ENCODE measurements around the gene FUT8.

Gene FUT8

DNA sequence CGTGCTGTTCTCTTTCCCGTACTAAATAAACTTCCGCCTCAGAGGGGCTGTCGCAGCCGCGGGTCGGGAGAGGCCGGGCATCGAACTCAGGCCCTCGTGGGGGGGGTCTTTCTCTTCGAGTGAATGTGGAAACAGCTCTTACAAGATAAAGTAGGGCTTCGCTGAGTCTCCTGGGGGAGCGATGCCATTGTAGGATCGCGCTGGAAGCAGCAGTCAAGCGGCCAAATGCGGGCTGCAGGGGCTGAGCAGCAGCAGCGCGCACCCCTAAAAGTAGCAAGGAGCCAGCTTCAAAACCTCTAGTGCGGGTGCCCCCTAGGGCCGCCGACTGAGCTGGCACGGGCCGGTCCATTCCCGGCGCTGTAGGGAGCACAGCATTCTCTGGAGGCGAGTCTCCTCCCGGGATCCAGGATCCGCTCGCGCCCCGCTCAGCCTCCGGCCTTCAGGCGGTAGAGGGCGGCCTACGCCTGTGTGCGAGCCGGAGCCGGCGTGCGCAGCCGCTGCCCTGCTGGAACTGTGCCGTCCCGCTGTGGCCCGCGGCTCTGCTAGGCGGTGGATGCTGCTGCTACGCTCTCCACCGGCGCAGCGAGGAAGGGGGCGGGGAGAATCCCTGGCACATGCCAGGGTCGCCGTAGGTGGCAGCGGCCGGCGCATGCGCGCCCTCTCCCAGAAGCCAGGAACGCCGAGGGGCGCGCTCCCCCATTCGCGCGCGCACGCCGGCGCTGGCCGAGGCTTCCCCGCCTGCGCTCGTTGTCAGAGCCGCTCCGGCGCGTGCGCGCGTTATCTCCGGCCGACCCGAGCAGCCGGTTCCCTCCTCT lies at the start of gene FUT8:
Gene FUT8 (plus strand): TSS at position 699 of the 815 bp plus-strand sequence. CDS start 148,834 bp downstream, outside the sequence.
- peak; percentile 91 for DNase-seq

GRCh38 chr14:65366802-65367565 lies 45.5 kb upstream of the FUT8 start:
- DNase-seq, result no peak

GRCh38 chr14:65369560-65369959 lies 43.0 kb upstream of the FUT8 start:
- no peak for DNase-seq

DNA sequence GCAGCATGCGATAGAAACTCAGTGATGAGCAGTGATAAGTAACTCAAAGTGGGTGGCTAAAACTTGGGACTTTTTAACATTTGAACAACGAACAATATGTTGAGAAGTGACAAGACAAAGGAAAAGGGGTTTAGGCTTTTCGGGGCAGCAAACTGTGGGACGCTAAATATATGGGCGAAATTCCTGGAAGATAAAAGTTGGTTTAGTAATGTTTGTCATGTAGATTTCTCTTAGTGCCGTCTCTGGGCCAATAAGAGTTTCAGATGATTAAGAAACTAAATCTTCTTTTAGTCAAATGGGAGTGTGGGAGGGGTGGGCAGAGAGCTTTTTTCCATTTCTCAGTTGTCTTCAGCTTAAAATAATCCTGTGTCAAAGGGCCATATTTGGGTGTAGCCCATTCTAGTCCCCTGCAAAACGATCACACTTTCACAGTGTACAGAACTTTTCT lies 41.7 kb upstream of the FUT8 start:
- no peak for DNase-seq

DNA sequence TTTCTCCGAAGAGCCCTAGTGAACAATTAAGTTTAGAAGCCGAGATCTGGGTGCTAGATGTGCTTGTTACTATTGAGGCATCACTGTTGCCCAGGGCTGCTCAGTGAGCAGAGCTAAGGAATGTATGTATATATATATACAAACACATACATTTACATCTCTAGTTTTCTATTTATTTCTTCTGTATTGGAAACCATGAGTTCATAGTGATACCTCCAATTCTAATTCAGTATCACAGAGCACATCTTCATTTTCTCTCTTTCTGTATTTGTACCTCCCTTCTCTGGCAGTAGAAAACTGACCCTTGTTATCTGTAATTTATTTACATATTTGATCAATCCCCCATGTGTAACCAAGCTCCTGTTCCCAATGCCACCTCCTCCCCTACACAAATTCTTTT lies 40.7 kb upstream of the FUT8 start:
- no peak for DNase-seq

DNA sequence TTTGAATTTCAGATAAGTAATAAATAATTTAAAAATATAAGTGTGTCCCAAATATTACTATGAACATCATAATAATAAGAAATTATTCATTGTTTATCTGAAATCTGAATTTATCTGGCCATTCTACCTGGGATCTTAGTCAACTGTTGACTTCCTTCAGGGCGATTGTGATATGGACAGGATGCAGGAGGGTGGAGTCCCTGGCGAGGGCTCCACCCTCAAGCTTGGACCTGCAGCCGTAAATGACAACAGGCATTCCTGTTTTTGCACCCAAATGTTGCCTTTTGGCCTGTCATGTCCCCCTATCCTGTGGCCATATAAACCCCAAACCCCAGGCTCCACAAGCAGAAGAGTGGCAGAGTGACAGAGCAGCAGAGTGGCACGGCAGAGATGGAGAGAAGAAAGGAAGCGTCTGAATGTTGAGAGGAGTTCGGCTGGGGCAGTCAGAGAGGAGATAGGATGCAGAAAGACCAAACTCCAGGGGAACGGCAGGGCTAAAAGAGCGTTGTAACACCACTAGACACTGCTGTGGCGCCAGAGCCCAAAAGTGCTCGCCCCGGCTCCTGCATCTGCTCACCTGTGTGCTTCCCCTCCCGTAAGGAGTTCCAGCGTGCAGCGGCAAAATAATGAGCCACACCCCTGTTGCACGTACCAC lies 39.4 kb upstream of the FUT8 start:
- DNase-seq, result peak; percentile 50

GRCh38 chr14:65373671-65374039 lies 38.9 kb upstream of the FUT8 start:
- DNase-seq, result peak; percentile 50

- no peak for DNase-seq
Observed at GRCh38 chr14:65377576-65377975, 35.0 kb upstream of the FUT8 start.

DNA sequence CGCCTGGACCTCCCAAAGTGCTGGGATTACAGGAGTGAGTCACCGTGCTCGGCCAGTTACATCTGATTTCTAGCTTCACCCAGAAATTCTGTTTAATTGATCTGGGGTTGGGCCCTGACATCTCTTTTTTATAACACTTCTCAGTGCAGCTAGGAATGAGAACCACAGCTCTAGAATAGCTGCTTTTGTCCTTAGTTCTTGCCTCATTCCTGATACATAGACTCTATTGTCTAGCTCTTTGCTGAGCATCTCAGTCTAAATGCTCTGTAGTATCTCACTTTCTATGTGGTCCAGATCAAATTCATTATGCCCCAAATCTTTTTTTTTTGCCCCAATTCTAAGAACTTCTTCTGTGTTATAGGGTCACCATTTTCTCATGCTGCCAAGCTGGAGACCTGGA lies 29.9 kb upstream of the FUT8 start:
- no peak for DNase-seq

DNA sequence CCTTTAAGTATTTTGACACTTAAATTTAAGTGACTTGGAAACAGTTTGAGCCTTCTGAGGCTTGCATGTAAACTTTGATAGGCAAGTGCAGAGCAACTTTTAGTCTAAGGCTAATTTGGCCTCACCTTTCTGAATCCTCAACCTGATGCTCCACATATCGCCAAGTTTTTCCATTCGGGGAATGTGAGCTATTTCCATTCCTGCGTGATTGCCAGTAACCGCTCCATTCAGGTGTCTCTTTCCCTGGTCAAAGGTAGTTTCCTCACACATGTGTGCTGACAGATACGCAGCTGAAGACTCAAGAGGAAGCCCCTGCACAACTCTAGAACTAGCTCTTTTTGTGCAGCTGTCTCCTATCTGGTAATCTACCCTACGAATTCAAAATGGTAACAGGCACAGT lies 25.4 kb upstream of the FUT8 start:
- DNase-seq, result no peak

DNA sequence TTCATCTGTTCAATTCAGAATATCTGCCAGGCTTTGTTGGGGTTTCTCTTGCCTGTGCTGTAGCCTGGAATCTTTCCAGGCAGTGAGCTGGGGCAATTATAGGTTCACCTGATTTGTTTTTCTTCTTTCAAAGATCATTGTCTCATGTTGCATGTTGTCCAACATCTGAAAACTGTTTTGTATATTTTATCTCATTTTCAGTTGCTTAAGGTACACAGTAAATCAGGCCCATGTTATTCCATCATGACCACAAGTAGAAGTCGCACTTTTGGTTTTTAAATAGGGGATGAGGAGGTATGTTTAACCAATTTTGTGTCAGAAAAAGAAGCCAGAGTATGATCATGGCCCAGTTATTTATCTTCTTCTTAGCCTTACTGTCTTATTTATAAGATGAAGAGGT lies 24.9 kb upstream of the FUT8 start:
- DNase-seq, result no peak

DNA sequence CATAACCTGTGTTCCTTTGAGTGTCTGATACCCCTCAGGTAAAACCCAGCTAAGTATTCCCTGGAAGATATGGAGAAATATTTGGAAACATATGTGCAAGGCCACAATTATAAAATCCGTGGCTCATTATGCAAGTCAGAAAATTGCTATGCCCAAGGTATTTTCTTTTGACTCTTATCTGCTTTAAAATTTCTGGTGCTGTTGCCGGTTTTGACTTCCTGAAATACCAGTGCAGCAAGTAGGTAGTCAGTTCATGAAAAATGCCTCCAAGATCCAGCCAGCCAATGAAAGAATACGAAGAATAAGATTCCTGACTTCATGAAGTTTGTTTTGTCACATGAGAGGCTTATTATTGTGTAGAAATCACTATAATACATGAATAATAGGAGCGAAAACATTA lies 20.2 kb upstream of the FUT8 start:
- no peak for DNase-seq

DNA sequence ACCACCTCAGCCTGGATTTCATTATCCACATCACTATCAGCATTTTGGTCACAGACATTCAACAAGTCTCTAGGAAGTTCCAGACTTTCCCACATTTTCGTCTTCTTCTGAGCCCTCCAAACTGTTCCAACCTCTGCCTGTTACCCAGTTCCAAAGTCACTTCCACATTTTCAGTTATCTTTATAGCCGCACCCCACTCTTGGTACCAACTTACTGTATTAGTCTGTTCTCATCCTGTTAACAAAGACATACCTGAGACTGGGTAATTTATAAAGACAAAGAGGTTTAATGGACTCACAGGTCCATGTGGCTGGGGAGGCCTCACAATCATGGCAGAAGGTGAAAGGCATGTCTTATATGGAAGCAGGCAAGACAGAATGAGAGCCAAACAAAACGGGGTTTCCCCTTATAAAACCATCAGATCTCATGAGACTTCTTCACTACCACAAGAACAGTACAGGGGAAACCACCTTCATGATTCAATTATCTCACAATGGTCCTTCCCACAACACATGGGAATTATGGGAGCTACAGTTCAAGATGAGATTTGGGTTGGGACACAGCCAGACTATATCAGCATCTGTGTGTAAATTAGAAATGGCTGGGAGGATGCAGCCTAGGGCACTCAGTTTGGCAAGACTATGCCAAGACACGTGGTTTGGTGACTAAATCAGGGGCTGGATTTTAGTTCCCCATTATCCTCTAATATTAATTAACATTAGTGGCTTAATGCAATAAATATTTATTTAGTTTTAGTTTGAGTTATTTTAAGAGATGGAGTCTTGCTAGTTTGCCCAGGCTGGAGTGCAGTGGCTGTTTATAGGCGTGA lies 16.2 kb upstream of the FUT8 start:
- no peak for DNase-seq

DNA sequence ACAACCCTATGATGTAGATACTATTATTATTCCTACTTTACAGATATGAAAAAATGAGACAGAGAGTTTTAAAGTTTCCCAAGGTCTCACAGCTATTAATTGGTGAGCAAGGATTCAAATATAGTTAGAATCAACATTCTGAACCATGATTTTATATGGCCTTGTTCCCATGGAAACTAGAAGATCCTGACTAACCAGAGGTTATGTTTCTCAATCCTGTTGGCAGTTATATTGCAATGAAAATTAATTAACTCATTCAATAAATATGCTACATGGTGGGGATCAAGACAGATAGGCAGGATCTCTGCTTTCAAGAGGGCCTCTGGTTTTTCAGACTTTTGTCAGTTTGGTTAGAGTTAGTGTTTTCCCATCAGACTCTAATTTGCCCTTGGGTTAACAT lies 9.3 kb upstream of the FUT8 start:
- DNase-seq, result no peak

DNA sequence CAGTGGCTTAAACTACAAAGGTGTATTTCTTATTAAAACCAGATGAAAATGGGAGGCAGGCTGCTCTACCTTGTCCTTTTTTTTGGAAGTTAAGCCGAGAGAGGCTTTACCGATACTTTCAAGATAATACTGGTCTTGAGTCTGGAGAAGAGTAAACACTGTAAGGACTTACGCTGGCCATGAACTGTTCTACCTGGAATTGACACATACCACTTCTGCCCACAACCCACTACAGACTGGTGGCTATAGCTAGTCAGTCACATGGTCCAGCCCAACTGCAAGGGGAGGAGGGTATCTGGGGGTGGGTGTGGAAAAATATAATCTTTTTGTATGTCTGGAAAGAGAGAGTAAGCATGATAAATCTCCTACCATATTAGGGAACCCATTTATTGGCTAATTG lies 4.4 kb upstream of the FUT8 start:
- no peak for DNase-seq

- no peak for DNase-seq
Observed at GRCh38 chr14:65410640-65411039, 1.9 kb upstream of the FUT8 start.

GRCh38 chr14:65411656-65412031 lies 886 bp upstream of the FUT8 start:
- peak; percentile 72 for DNase-seq

DNA sequence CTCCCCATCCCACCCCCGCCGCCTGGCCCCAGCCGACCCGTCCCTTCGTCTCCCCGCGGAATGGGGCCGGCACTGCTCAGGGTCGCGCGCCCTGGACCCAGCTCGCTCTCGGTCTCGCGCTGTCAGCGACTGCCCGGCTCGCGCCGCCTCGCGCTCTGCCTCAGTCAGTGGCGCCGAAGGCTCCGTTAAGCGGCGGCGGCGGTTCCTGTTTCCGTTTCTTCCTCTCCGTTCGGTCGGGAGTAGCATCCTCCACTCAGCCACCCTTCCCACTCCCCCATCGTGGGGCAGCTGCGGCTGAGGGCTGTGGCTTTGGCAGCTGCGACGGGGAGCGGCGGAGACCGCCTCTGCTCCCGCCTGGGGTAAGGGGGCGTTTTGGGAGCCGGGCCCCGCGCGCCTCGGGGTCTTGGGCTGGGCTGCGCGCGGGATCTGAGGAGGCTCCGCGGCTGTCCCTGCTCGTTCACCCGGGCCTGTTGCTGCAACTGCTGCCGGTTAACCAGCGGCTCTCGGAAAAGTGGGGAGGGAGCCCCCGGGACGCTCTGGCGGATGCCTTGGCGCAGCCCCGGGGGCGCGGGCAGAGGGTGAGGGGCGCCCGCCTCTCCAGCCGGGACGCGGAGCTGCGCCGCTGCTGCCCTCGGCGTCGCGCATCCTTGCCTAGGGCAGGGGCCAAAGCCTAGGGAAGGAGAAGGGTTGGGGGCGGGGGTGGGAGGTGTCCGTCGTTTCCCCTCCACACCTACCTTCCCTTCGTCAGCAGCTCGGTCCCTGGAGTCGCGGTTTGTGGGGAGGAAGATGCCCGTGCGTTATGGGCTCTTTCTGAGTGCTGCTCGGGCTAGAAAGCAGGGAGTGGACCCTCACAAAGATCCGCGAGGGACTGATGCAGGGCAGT lies 567 bp downstream of the FUT8 start:
- peak; percentile 80 for DNase-seq

DNA sequence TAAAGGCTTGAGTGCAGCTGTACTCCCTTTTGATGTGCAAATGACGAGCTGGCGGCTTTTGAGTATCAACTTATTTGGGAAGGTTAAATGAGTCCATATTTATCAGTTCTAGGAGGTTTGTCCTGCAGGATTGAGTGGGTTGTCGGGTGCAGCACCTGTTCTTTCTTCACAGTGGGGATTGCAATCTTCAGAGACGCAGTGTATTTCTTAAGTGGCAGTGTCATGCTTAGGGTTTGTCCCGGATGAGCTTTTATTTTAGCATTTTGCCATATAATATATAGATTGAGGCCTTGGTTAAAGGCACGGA lies 1.2 kb downstream of the FUT8 start:
- DNase-seq, result no peak

- peak; percentile 53 for DNase-seq
Observed at GRCh38 chr14:65414961-65415589, 2.5 kb downstream of the FUT8 start.

DNA sequence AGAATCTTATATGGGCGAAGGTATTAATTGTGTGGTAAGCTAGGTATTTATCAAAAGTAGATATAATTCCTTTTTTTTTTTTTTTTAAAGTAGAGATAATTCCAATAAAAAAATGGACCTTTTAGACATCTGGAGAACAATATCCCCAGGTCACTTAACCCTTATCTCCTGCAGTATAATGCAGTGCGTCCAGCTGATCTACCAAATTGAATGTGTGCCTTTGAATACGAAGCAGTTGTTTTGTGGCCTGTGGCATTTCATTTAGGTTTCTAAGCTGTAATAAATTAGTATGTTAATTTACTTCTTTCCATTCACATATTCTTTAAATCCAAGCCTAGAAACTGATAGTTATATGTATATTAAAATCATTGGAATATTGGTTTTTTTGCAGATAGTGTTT lies 3.1 kb downstream of the FUT8 start:
- no peak for DNase-seq
